WTC11 (cell line): ENCODE results near the gene LAMC1. TPM values are rescaled to one million over a fixed set of nuclear protein-coding genes. Genes with fewer than 3 reads are reported as not detected.

Experiments
- ATAC-seq: fragments of 200-7000 bp; cut with Tn5 transposase; 2 replicates; pipeline ENCODE4 v1.10.0; 2021; ENCODE audit warnings: mild to moderate bottlenecking, moderate library complexity
- CTCF ChIA-PET: fragments of 300-600 bp; sonication (Branson Sonifier 250); formaldehyde crosslinking; loops from one replicate; lab custom pipeline; 2021; ENCODE audit warnings: antibody characterized with exemption; lab: Charles Lee
- POLR2A ChIA-PET: fragments of 350-600 bp; sonication (Branson Sonifier 250); formaldehyde crosslinking; loops from one replicate; lab custom pipeline; 2021; ENCODE audit warnings: antibody characterized with exemption; lab: Charles Lee
- DNase-seq: peaks from one replicate; pipeline ENCODE4 v3.0.0; 2021; ENCODE audit warnings: low spot score
- H3K27ac Mint-ChIP-seq: 2 replicates; pipeline ENCODE4 v1.8.0; 2021; ENCODE audit warnings: mixed read lengths
- H3K27me3 Mint-ChIP-seq: 2 replicates; pipeline ENCODE4 v1.8.0; 2021; ENCODE audit warnings: low read depth, mild to moderate bottlenecking, moderate library complexity, mixed read lengths
- H3K36me3 Mint-ChIP-seq: 2 replicates; pipeline ENCODE4 v1.8.0; 2021; ENCODE audit warnings: mixed read lengths
- H3K4me1 Mint-ChIP-seq: 2 replicates; pipeline ENCODE4 v1.8.0; 2022; ENCODE audit warnings: mixed read lengths
- H3K4me3 Mint-ChIP-seq: 2 replicates; pipeline ENCODE4 v1.8.0; 2021; ENCODE audit warnings: mild to moderate bottlenecking, moderate library complexity, mixed read lengths
- H3K9me3 Mint-ChIP-seq: 2 replicates; pipeline ENCODE4 v1.8.0; 2021; ENCODE audit warnings: mixed read lengths
- ATF1 ChIP-seq: sonication (generic); formaldehyde crosslinking; IDR thresholded peaks from 2 replicates; pipeline ENCODE4 v1.8.1; 2023; ENCODE audit warnings: mild to moderate bottlenecking, moderate library complexity, missing genetic modification reagents
- ATF3 ChIP-seq: sonication (generic); formaldehyde crosslinking; conservative IDR thresholded peaks from 2 replicates; pipeline ENCODE4 v1.8.1; 2022; ENCODE audit warnings: mild to moderate bottlenecking, missing genetic modification reagents
- CBFB ChIP-seq: sonication (generic); formaldehyde crosslinking; IDR thresholded peaks from 2 replicates; pipeline ENCODE4 v1.8.1; 2022; ENCODE audit warnings: mild to moderate bottlenecking, low read depth, missing genetic modification reagents
- CDX4 ChIP-seq: fragments of 250-450 bp; sonication (Bioruptor Pico); IDR thresholded peaks from 2 replicates; pipeline ENCODE4 v1.9.0; 2021; ENCODE audit warnings: moderate library complexity, mild to moderate bottlenecking, inconsistent platforms, borderline replicate concordance
- CREB1 ChIP-seq: sonication (generic); formaldehyde crosslinking; IDR thresholded peaks from 2 replicates; pipeline ENCODE4 v1.8.0; 2023; ENCODE audit warnings: mild to moderate bottlenecking, missing genetic modification reagents
- CREM ChIP-seq: sonication (generic); formaldehyde crosslinking; IDR thresholded peaks from 2 replicates; pipeline ENCODE4 v1.8.1; 2022; ENCODE audit warnings: mild to moderate bottlenecking, missing genetic modification reagents, moderate library complexity
- FOXJ3 ChIP-seq: sonication (generic); formaldehyde crosslinking; IDR thresholded peaks from 2 replicates; pipeline ENCODE4 v1.9.0; 2021; ENCODE audit warnings: missing genetic modification reagents, mild to moderate bottlenecking, borderline replicate concordance
- FOXP4 ChIP-seq: sonication (generic); formaldehyde crosslinking; IDR thresholded peaks from 2 replicates; pipeline ENCODE4 v1.8.0; 2022; ENCODE audit warnings: mild to moderate bottlenecking, missing genetic modification reagents
- JAZF1 ChIP-seq: fragments of 250-450 bp; sonication (Bioruptor Pico); IDR thresholded peaks from 2 replicates; pipeline ENCODE4 v1.9.0; 2021; ENCODE audit warnings: moderate library complexity, mild to moderate bottlenecking, inconsistent platforms
- JUN ChIP-seq: sonication (generic); formaldehyde crosslinking; IDR thresholded peaks from 2 replicates; pipeline ENCODE4 v1.8.0; 2023; ENCODE audit warnings: mild to moderate bottlenecking, missing genetic modification reagents
- NFYB ChIP-seq: sonication (generic); formaldehyde crosslinking; conservative IDR thresholded peaks from 2 replicates; pipeline ENCODE4 v1.8.0; 2022; ENCODE audit warnings: low read depth, missing genetic modification reagents
- RELA ChIP-seq: sonication (generic); formaldehyde crosslinking; IDR thresholded peaks from 2 replicates; pipeline ENCODE4 v1.8.1; 2022; ENCODE audit warnings: missing genetic modification reagents, mild to moderate bottlenecking, borderline replicate concordance
- SMAD3 ChIP-seq: sonication (generic); formaldehyde crosslinking; IDR thresholded peaks from 2 replicates; pipeline ENCODE4 v1.8.0; 2022; ENCODE audit warnings: missing genetic modification reagents, mild to moderate bottlenecking, borderline replicate concordance
- ZNF121 ChIP-seq: sonication (generic); formaldehyde crosslinking; IDR thresholded peaks from 2 replicates; pipeline ENCODE4 v1.8.0; 2023; ENCODE audit warnings: missing genetic modification reagents
- ZNF263 ChIP-seq: sonication (generic); formaldehyde crosslinking; IDR thresholded peaks from 2 replicates; pipeline ENCODE4 v1.8.1; 2022; ENCODE audit warnings: low read depth, mild to moderate bottlenecking, moderate library complexity, missing genetic modification reagents
- ZNF317 ChIP-seq: sonication (generic); formaldehyde crosslinking; IDR thresholded peaks from 2 replicates; pipeline ENCODE4 v1.8.1; 2023; ENCODE audit warnings: low read depth, mild to moderate bottlenecking, moderate library complexity, missing genetic modification reagents, borderline replicate concordance
- ZNF416 ChIP-seq: fragments of 250-450 bp; sonication (Bioruptor Pico); IDR thresholded peaks from 2 replicates; pipeline ENCODE4 v1.9.0; 2021; ENCODE audit warnings: mild to moderate bottlenecking, inconsistent platforms
- total RNA-seq: library from RNA; stranded (reverse); gene quantifications from 3 replicates; pipeline ENCODE4 v1.2.3, GENCODE V29; 2021
- TF ChIP-seq, protein P1 (sequence below): fragments of 250-450 bp; sonication (Bioruptor Pico); IDR thresholded peaks from 2 replicates; pipeline ENCODE4 v2.1.2; 2022; ENCODE audit warnings: mild to moderate bottlenecking, moderate library complexity
- TF ChIP-seq, protein P2 (sequence below): fragments of 250-450 bp; sonication (Bioruptor Pico); IDR thresholded peaks from 2 replicates; pipeline ENCODE4 v1.9.0; 2021; ENCODE audit warnings: mild to moderate bottlenecking
- TF ChIP-seq, protein P3 (sequence below): sonication (generic); formaldehyde crosslinking; IDR thresholded peaks from 2 replicates; pipeline ENCODE4 v1.8.1; 2023; ENCODE audit warnings: mild to moderate bottlenecking, missing genetic modification reagents, borderline replicate concordance

Gene LAMC1
- total RNA-seq, 1 experiment from 2014 or later = 162 TPM

- no peak for TF ChIP-seq ATF1 (CRISPR knock-in tag)
Observed at GRCh38 chr1:183077097-183077496, 53.9 kb downstream of the LAMC1 start (continued).

GRCh38 chr1:183079712-183080388, 56.6 kb downstream of the LAMC1 start:
- Mint-ChIP-seq H3K36me3 (no peaks in the 10 kb centered on the region), H3K4me3 (no peak overlapping the region), H3K27ac (no peak overlapping the region), H3K4me1 (peaks cover 30% of the 10 kb centered on the region), H3K9me3 (no peaks in the 10 kb centered on the region), H3K27me3 (no peaks in the 10 kb centered on the region)
- DNase-seq (no peak), ATAC-seq (no peak)
- POLR2A ChIA-PET = no interaction called here
- CTCF ChIA-PET = no interaction called here
- TF ChIP-seq RELA (CRISPR knock-in tag) (no peak), ZNF317 (no peak), CREB1 (CRISPR knock-in tag) (no peak), CDX4 (CRISPR knock-in tag) (no peak), JAZF1 (no peak), CREM (no peak), ATF3 (no peak), NFYB (CRISPR knock-in tag) (no peak), ZNF121 (CRISPR knock-in tag) (no peak), CBFB (CRISPR knock-in tag) (no peak), JUN (CRISPR knock-in tag) (no peak), ZNF263 (CRISPR knock-in tag) (no peak), SMAD3 (CRISPR knock-in tag) (no peak), FOXP4 (CRISPR knock-in tag) (no peak), ZNF416 (CRISPR knock-in tag) (no peak), FOXJ3 (CRISPR knock-in tag) (no peak)
- TF ChIP-seq, protein P1, sequence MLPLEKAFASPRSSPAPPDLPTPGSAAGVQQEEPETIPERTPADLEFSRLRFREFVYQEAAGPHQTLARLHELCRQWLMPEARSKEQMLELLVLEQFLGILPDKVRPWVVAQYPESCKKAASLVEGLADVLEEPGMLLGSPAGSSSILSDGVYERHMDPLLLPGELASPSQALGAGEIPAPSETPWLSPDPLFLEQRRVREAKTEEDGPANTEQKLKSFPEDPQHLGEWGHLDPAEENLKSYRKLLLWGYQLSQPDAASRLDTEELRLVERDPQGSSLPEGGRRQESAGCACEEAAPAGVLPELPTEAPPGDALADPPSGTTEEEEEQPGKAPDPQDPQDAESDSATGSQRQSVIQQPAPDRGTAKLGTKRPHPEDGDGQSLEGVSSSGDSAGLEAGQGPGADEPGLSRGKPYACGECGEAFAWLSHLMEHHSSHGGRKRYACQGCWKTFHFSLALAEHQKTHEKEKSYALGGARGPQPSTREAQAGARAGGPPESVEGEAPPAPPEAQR (CRISPR knock-in tag) = no peak
- TF ChIP-seq, protein P2, sequence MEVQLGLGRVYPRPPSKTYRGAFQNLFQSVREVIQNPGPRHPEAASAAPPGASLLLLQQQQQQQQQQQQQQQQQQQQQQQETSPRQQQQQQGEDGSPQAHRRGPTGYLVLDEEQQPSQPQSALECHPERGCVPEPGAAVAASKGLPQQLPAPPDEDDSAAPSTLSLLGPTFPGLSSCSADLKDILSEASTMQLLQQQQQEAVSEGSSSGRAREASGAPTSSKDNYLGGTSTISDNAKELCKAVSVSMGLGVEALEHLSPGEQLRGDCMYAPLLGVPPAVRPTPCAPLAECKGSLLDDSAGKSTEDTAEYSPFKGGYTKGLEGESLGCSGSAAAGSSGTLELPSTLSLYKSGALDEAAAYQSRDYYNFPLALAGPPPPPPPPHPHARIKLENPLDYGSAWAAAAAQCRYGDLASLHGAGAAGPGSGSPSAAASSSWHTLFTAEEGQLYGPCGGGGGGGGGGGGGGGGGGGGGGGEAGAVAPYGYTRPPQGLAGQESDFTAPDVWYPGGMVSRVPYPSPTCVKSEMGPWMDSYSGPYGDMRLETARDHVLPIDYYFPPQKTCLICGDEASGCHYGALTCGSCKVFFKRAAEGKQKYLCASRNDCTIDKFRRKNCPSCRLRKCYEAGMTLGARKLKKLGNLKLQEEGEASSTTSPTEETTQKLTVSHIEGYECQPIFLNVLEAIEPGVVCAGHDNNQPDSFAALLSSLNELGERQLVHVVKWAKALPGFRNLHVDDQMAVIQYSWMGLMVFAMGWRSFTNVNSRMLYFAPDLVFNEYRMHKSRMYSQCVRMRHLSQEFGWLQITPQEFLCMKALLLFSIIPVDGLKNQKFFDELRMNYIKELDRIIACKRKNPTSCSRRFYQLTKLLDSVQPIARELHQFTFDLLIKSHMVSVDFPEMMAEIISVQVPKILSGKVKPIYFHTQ (CRISPR knock-in tag) = no peak
- TF ChIP-seq, protein P3, sequence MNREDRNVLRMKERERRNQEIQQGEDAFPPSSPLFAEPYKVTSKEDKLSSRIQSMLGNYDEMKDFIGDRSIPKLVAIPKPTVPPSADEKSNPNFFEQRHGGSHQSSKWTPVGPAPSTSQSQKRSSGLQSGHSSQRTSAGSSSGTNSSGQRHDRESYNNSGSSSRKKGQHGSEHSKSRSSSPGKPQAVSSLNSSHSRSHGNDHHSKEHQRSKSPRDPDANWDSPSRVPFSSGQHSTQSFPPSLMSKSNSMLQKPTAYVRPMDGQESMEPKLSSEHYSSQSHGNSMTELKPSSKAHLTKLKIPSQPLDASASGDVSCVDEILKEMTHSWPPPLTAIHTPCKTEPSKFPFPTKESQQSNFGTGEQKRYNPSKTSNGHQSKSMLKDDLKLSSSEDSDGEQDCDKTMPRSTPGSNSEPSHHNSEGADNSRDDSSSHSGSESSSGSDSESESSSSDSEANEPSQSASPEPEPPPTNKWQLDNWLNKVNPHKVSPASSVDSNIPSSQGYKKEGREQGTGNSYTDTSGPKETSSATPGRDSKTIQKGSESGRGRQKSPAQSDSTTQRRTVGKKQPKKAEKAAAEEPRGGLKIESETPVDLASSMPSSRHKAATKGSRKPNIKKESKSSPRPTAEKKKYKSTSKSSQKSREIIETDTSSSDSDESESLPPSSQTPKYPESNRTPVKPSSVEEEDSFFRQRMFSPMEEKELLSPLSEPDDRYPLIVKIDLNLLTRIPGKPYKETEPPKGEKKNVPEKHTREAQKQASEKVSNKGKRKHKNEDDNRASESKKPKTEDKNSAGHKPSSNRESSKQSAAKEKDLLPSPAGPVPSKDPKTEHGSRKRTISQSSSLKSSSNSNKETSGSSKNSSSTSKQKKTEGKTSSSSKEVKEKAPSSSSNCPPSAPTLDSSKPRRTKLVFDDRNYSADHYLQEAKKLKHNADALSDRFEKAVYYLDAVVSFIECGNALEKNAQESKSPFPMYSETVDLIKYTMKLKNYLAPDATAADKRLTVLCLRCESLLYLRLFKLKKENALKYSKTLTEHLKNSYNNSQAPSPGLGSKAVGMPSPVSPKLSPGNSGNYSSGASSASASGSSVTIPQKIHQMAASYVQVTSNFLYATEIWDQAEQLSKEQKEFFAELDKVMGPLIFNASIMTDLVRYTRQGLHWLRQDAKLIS = no peak
- TF ChIP-seq, all 79 proteins: peak for 0
